A549 (cell line): ENCODE data around the gene ATP6V0A4. TPM values are rescaled to one million over a fixed set of nuclear protein-coding genes. Genes with fewer than 3 reads are reported as not detected.

Experiments
- ATAC-seq, 2 experiments: fragments of 200-7000 bp in 1 of 2; fragments of >200 bp in 1 of 2; cut with Nextera tagmentation in 1 of 2; cut with Tn5 transposase in 1 of 2; 3 replicates each; pipeline versions ENCODE4 v1.8.0 to v1.9.1; 2018 to 2020; ENCODE audit warnings: mild to moderate bottlenecking in 1 of 2, moderate library complexity in 1 of 2
- CTCF ChIA-PET: fragments of 300-600 bp; sonication (Branson Sonifier 250); formaldehyde crosslinking; extraction: SDS; loops from one replicate; lab custom pipeline; 2021; ENCODE audit warnings: antibody characterized with exemption, inconsistent platforms; lab: Yijun Ruan, JAX
- POLR2A ChIA-PET: fragments of 350-600 bp; formaldehyde crosslinking; extraction: SDS; loops from one replicate; lab custom pipeline; 2021; ENCODE audit warnings: antibody characterized with exemption, inconsistent platforms; lab: Yijun Ruan, JAX
- DNase-seq, 2 experiments: peaks; one replicate each; pipeline versions ENCODE4 v3.0.0 to v3.0.0-alpha.2; 2011 to 2016; ENCODE audit warnings: low read depth in 1 of 2, low spot score in 1 of 2
- FAIRE-seq: peaks from 2 replicates; lab custom pipeline; 2011; peaks lifted over from hg19 to GRCh38; lab: Jason Lieb, UNC
- H3K27ac ChIP-seq, 2 experiments: fragments of >200 bp; sonication (Bioruptor Twin); formaldehyde crosslinking; 3 replicates each; pipeline ENCODE4 v1.5.1; 2016 to 2017
- H3K4me1 ChIP-seq: fragments of >200 bp; sonication (Bioruptor Twin); formaldehyde crosslinking; 3 replicates; pipeline ENCODE4 v1.6.1; 2016
- H3K4me2 ChIP-seq: fragments of >200 bp; sonication (Bioruptor Twin); formaldehyde crosslinking; 3 replicates; pipeline ENCODE4 v1.6.1; 2016
- H3K4me3 ChIP-seq: fragments of >200 bp; sonication (Bioruptor Twin); formaldehyde crosslinking; 3 replicates; pipeline ENCODE4 v1.5.1; 2016
- H3K9me3 ChIP-seq: fragments of >200 bp; sonication (Bioruptor Twin); formaldehyde crosslinking; 3 replicates; pipeline ENCODE4 v1.6.1; 2016
- CEBPB ChIP-seq, 2 experiments: fragments of >200 bp in 1 of 2; sonication (Bioruptor Twin) in 1 of 2; formaldehyde crosslinking in 1 of 2; IDR thresholded peaks; 2 replicates each; pipeline ENCODE4 v1.6.1; 2012 to 2016
- CTCF ChIP-seq: fragments of >200 bp; sonication (Bioruptor Twin); formaldehyde crosslinking; IDR thresholded peaks from 3 replicates; pipeline ENCODE4 v1.5.1; 2016
- E2F6 ChIP-seq: IDR thresholded peaks from 2 replicates; pipeline ENCODE4 v1.6.1; 2012; ENCODE audit warnings: low read depth, borderline replicate concordance
- EHF ChIP-seq: fragments of 250-450 bp; sonication (Bioruptor Pico); IDR thresholded peaks from 2 replicates; pipeline ENCODE4 v1.5.0; 2020; ENCODE audit warnings: mild to moderate bottlenecking
- EHMT2 ChIP-seq: fragments of 200-600 bp; sonication (generic); IDR thresholded peaks from 2 replicates; pipeline ENCODE4 v1.6.1; 2016; ENCODE audit warnings: antibody characterized with exemption, low read depth, mild to moderate bottlenecking, moderate library complexity
- EP300 ChIP-seq, 2 experiments: fragments of >200 bp; sonication (Bioruptor Twin); formaldehyde crosslinking; IDR thresholded peaks; 2 replicates in 1 of 2; 3 replicates in 1 of 2; pipeline ENCODE4 v1.6.1; 2016 to 2017
- FOXS1 ChIP-seq: fragments of 250-450 bp; sonication (Bioruptor Pico); IDR thresholded peaks from 2 replicates; pipeline ENCODE4 v1.5.0; 2020; ENCODE audit warnings: mild to moderate bottlenecking, moderate library complexity
- HDAC2 ChIP-seq: fragments of 200-600 bp; sonication (generic); IDR thresholded peaks from 2 replicates; pipeline ENCODE4 v1.6.1; 2016
- HEYL ChIP-seq: fragments of 250-450 bp; sonication (Bioruptor Pico); IDR thresholded peaks from 2 replicates; pipeline ENCODE4 v1.8.0; 2021; ENCODE audit warnings: mild to moderate bottlenecking, moderate library complexity
- HOXB13 ChIP-seq: fragments of 250-450 bp; sonication (Bioruptor Pico); IDR thresholded peaks from 2 replicates; pipeline ENCODE4 v1.5.0; 2020; ENCODE audit warnings: low read depth, mild to moderate bottlenecking, moderate library complexity
- JUNB ChIP-seq: fragments of >200 bp; sonication (Bioruptor Twin); formaldehyde crosslinking; IDR thresholded peaks from 2 replicates; pipeline ENCODE4 v1.6.1; 2016
- MAZ ChIP-seq: fragments of 150-350 bp; IDR thresholded peaks from 2 replicates; pipeline ENCODE4 v1.6.1; 2014; ENCODE audit warnings: antibody characterized with exemption, low read depth, low read length, borderline replicate concordance
- MYC ChIP-seq: IDR thresholded peaks from 2 replicates; pipeline ENCODE4 v1.6.1; 2012; ENCODE audit warnings: mild to moderate bottlenecking, inconsistent platforms, low read length, improper control_type of control experiment, borderline replicate concordance
- PBX3 ChIP-seq: IDR thresholded peaks from 2 replicates; pipeline ENCODE4 v1.6.1; 2012
- POLR2A ChIP-seq: IDR thresholded peaks from 2 replicates; pipeline ENCODE4 v1.6.1; 2012; ENCODE audit warnings: mild to moderate bottlenecking, low read length
- POLR2AphosphoS2 ChIP-seq: conservative IDR thresholded peaks from 2 replicates; pipeline ENCODE4 v1.6.1; 2012; ENCODE audit warnings: low read length, improper control_type of control experiment, inconsistent platforms
- RARB ChIP-seq: fragments of 250-450 bp; sonication (Bioruptor Pico); IDR thresholded peaks from 2 replicates; pipeline ENCODE4 v1.8.0; 2021; ENCODE audit warnings: mild to moderate bottlenecking, moderate library complexity
- RFX5 ChIP-seq: fragments of 450-650 bp; IDR thresholded peaks from 2 replicates; pipeline ENCODE4 v1.7.1; 2014; ENCODE audit warnings: antibody characterized with exemption, mild to moderate bottlenecking, moderate library complexity
- RNF2 ChIP-seq: fragments of 200-600 bp; sonication (generic); IDR thresholded peaks from 2 replicates; pipeline ENCODE4 v1.6.1; 2016; ENCODE audit warnings: low read depth, mild to moderate bottlenecking, antibody characterized with exemption, moderate library complexity, borderline replicate concordance
- SMC3 ChIP-seq: fragments of >200 bp; sonication (Bioruptor Twin); formaldehyde crosslinking; IDR thresholded peaks from 3 replicates; pipeline ENCODE4 v1.6.1; 2018; ENCODE audit warnings: inconsistent platforms
- SREBF2 ChIP-seq: fragments of 450-650 bp; IDR thresholded peaks from 2 replicates; pipeline ENCODE4 v1.6.1; 2014; ENCODE audit warnings: mild to moderate bottlenecking, moderate library complexity
- TFCP2L1 ChIP-seq: fragments of 250-450 bp; sonication (Bioruptor Pico); IDR thresholded peaks from 2 replicates; pipeline ENCODE4 v1.5.0; 2021; ENCODE audit warnings: mild to moderate bottlenecking
- USF2 ChIP-seq: fragments of 450-650 bp; IDR thresholded peaks from 2 replicates; pipeline ENCODE4 v1.6.1; 2014; ENCODE audit warnings: antibody characterized with exemption
- ZC3H11A ChIP-seq: fragments of 450-650 bp; IDR thresholded peaks from 2 replicates; pipeline ENCODE4 v1.6.1; 2014; ENCODE audit warnings: antibody characterized with exemption, mild to moderate bottlenecking
- WGBS: methylation state at CpG from one replicate; pipeline ENCODE4 v1.1.6; 2017; ENCODE audit errors: missing lambda C conversion rate; 5-methylcytosine and 5-hydroxymethylcytosine counted together
- polyA plus RNA-seq, 4 experiments: library from polyadenylated mRNA; depleted of rRNA in 3 of 4; stranded (reverse); fragments of >200 nt; fragmentation: RNase III in 1 of 4; extraction: RNeasy Plus Mini Kit Qiagen cat#74134 plus additional on column Dnase treatment in 1 of 4; gene quantifications; 2 replicates in 3 of 4; 3 replicates in 1 of 4; pipeline ENCODE4 v1.2.3, GENCODE V29; 2011 to 2017
- TF ChIP-seq, protein P1 (sequence below): fragments of >200 bp; sonication (Bioruptor Twin); formaldehyde crosslinking; IDR thresholded peaks from 3 replicates; pipeline ENCODE4 v1.6.1; 2016
- TF ChIP-seq, protein P2 (sequence below): fragments of >200 bp; sonication (Bioruptor Twin); formaldehyde crosslinking; IDR thresholded peaks from 2 replicates; pipeline ENCODE4 v1.6.1; 2016
- TF ChIP-seq, protein P3 (sequence below): fragments of 250-450 bp; sonication (Bioruptor Pico); IDR thresholded peaks from 2 replicates; pipeline ENCODE4 v1.5.0; 2020; ENCODE audit warnings: low read depth, mild to moderate bottlenecking, moderate library complexity
- TF ChIP-seq, protein P4 (sequence below): fragments of 150-350 bp; IDR thresholded peaks from 2 replicates; pipeline ENCODE4 v1.6.1; 2014; ENCODE audit warnings: low read depth, mild to moderate bottlenecking, low read length
- TF ChIP-seq, protein P5 (sequence below): IDR thresholded peaks from 2 replicates; pipeline ENCODE4 v1.6.1; 2012

The ATP6V0A4 gene
- polyA plus RNA-seq, 2 of the 4 experiments (the other 2 are of a cell fraction) = 0.09 to 0.25 TPM

DNA sequence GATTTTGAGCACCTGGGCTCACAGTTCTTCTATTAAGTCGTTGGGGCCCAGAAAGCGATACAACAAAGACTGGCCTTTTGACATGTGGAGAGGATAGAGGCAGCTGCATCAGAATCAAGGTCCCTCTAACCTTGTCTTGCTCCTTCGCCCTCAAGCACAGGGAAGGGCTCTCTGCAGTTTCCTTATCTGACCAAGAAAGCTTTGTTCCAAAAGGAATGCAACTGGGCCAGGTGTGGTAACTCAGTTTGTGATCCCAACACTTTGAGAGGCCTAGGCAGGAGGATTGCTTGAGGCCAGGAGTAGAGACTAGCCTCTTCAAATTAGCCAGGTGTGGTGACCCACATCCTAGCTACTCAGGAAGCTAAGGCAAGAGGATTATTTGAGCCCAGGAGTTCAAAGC lies 129.1 kb downstream of the ATP6V0A4 start:
- WGBS = 29% methylated on average over 3 of the region's 3 CpGs
- no peak for ATAC-seq
- H3K4me3 ChIP-seq = no peak overlapping the region

GRCh38 chr7:138668229-138668596 lies 129.8 kb downstream of the ATP6V0A4 start:
- no peak overlapping the region for H3K4me3 ChIP-seq
- no peaks in the 10 kb centered on the region for H3K9me3 ChIP-seq
- DNase-seq (no peak), ATAC-seq (no peak), FAIRE-seq (no peak)
- ChIA-PET CTCF (interaction anchor here (0.5 to 2.3 kb wide), 2 partner anchors 71 to 738 kb away, joined by 3 to 6 read pairs; no protein-coding TSS in a partner anchor), POLR2A (no interaction called here)
- H3K4me2 ChIP-seq = no peak overlapping the region
- no peaks in the 10 kb centered on the region for H3K4me1 ChIP-seq
- no peak overlapping the region for H3K27ac ChIP-seq
- 84% methylated on average over 2 of the region's 2 CpGs for WGBS
- TF ChIP-seq RFX5 (no peak), CTCF (no peak), MAZ (no peak), SMC3 (no peak), JUNB (no peak), E2F6 (no peak), TFCP2L1 (CRISPR knock-in tag) (no peak), SREBF2 (no peak), EHF (CRISPR knock-in tag) (no peak), POLR2AphosphoS2 (no peak), PBX3 (no peak)
- TF ChIP-seq, protein P1, sequence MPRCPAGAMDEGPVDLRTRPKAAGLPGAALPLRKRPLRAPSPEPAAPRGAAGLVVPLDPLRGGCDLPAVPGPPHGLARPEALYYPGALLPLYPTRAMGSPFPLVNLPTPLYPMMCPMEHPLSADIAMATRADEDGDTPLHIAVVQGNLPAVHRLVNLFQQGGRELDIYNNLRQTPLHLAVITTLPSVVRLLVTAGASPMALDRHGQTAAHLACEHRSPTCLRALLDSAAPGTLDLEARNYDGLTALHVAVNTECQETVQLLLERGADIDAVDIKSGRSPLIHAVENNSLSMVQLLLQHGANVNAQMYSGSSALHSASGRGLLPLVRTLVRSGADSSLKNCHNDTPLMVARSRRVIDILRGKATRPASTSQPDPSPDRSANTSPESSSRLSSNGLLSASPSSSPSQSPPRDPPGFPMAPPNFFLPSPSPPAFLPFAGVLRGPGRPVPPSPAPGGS = no peak

More for the DNA sequence above, 129.1 kb downstream of the ATP6V0A4 start:
- TF ChIP-seq EHMT2 = no peak
- no peak for TF ChIP-seq POLR2A
- no peak for TF ChIP-seq USF2
- TF ChIP-seq CTCF = no peak
- no peak for TF ChIP-seq EHF (CRISPR knock-in tag)
- TF ChIP-seq, protein P2, sequence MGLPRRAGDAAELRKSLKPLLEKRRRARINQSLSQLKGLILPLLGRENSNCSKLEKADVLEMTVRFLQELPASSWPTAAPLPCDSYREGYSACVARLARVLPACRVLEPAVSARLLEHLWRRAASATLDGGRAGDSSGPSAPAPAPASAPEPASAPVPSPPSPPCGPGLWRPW = no peak
- TF ChIP-seq EP300 (IDR thresholded peaks at IDR 0.05) = no peak
- TF ChIP-seq CEBPB (IDR thresholded peaks at IDR 0.05) = no peak
- TF ChIP-seq HOXB13 (CRISPR knock-in tag) = no peak
- TF ChIP-seq, protein P3, sequence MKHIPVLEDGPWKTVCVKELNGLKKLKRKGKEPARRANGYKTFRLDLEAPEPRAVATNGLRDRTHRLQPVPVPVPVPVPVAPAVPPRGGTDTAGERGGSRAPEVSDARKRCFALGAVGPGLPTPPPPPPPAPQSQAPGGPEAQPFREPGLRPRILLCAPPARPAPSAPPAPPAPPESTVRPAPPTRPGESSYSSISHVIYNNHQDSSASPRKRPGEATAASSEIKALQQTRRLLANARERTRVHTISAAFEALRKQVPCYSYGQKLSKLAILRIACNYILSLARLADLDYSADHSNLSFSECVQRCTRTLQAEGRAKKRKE = no peak
- TF ChIP-seq MYC = no peak
- no peak for TF ChIP-seq RARB (CRISPR knock-in tag)
- TF ChIP-seq, protein P4, sequence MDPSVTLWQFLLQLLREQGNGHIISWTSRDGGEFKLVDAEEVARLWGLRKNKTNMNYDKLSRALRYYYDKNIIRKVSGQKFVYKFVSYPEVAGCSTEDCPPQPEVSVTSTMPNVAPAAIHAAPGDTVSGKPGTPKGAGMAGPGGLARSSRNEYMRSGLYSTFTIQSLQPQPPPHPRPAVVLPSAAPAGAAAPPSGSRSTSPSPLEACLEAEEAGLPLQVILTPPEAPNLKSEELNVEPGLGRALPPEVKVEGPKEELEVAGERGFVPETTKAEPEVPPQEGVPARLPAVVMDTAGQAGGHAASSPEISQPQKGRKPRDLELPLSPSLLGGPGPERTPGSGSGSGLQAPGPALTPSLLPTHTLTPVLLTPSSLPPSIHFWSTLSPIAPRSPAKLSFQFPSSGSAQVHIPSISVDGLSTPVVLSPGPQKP = no peak
- no peak for TF ChIP-seq ZC3H11A
- TF ChIP-seq HDAC2 = no peak
- no peak for TF ChIP-seq FOXS1 (CRISPR knock-in tag)
- TF ChIP-seq HEYL = no peak
- no peak for TF ChIP-seq RNF2
- TF ChIP-seq TFCP2L1 (CRISPR knock-in tag) = no peak
- TF ChIP-seq, protein P5, sequence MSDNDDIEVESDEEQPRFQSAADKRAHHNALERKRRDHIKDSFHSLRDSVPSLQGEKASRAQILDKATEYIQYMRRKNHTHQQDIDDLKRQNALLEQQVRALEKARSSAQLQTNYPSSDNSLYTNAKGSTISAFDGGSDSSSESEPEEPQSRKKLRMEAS = no peak
- no peaks in the 10 kb centered on the region for H3K9me3 ChIP-seq
- no peak for FAIRE-seq
- H3K4me2 ChIP-seq = no peak overlapping the region
- DNase-seq = no peak
- ChIA-PET POLR2A (no interaction called here), CTCF (no interaction called here)
- no peaks in the 10 kb centered on the region for H3K4me1 ChIP-seq
- H3K27ac ChIP-seq = no peak overlapping the region
